ENCODE measurements around the gene P4HTM. TPM values are rescaled to one million over a fixed set of nuclear protein-coding genes. Genes with fewer than 3 reads are reported as not detected.

Gene P4HTM
- total RNA-seq, 1 donor from 2014 or later, result 25.0 TPM

- H3K36me3 Mint-ChIP-seq (ENCODE audit: low read depth, unreplicated experiment), result peaks cover 12% of the 10 kb centered on the region
- no peaks in the 10 kb centered on the region for H3K9me3 Mint-ChIP-seq (ENCODE audit: unreplicated experiment)
- DNase-seq (ENCODE audit: low read depth) (no peak), FAIRE-seq (no peak)
- Histone ChIP-seq H2AFZ (ENCODE audit: low read depth, low read length) (peak overlapping the region; percentile 18), H3K27me3 (ENCODE audit: insufficient read depth, low read length) (no peaks in the 10 kb centered on the region), H3K36me3 (ENCODE audit: insufficient read depth, low read length) (peaks cover 31% of the 10 kb centered on the region), H3K4me2 (ENCODE audit: low read length) (peak overlapping the region; percentile 95), H3K9ac (ENCODE audit: low read length) (peak overlapping the region; percentile 95), H3K4me3 (ENCODE audit: insufficient read depth, low read depth, low read length) (peak overlapping the region; percentile 81), H3K79me2 (ENCODE audit: insufficient read depth, low read length) (peaks cover 74% of the 10 kb centered on the region), H3K9me3 (ENCODE audit: insufficient read depth, low read depth, low read length) (no peaks in the 10 kb centered on the region), H3K4me1 (ENCODE audit: insufficient read depth, low read length) (peaks cover 30% of the 10 kb centered on the region), H3K27ac (ENCODE audit: low read depth, low read length) (peak overlapping the region; percentile 94), H4K20me1 (ENCODE audit: insufficient read depth, low read length) (peaks cover 46% of the 10 kb centered on the region)
- no peaks in the 10 kb centered on the region for H3K27me3 Mint-ChIP-seq (ENCODE audit: low read depth, unreplicated experiment)
- peak overlapping the region; percentile 84 for H3K27ac Mint-ChIP-seq (ENCODE audit: unreplicated experiment)
- TF ChIP-seq EZH2 (IDR thresholded peaks at IDR 0.05; ENCODE audit: insufficient read depth, low read length), result no peak
- TF ChIP-seq, protein P1, sequence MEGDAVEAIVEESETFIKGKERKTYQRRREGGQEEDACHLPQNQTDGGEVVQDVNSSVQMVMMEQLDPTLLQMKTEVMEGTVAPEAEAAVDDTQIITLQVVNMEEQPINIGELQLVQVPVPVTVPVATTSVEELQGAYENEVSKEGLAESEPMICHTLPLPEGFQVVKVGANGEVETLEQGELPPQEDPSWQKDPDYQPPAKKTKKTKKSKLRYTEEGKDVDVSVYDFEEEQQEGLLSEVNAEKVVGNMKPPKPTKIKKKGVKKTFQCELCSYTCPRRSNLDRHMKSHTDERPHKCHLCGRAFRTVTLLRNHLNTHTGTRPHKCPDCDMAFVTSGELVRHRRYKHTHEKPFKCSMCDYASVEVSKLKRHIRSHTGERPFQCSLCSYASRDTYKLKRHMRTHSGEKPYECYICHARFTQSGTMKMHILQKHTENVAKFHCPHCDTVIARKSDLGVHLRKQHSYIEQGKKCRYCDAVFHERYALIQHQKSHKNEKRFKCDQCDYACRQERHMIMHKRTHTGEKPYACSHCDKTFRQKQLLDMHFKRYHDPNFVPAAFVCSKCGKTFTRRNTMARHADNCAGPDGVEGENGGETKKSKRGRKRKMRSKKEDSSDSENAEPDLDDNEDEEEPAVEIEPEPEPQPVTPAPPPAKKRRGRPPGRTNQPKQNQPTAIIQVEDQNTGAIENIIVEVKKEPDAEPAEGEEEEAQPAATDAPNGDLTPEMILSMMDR (IDR thresholded peaks at IDR 0.05; ENCODE audit: insufficient read depth, low read depth, low read length), result no peak
- peak overlapping the region; percentile 93 for H3K4me3 Mint-ChIP-seq (ENCODE audit: unreplicated experiment)
- H3K4me1 Mint-ChIP-seq (ENCODE audit: low read depth, unreplicated experiment), result peaks cover 18% of the 10 kb centered on the region
Observed at GRCh38 chr3:49020330-49021212, 30.5 kb downstream of the P4HTM start.

GRCh38 chr3:49021213-49021812 is 31.3 kb downstream of the P4HTM start:
- H3K36me3 ChIP-seq (ENCODE audit: insufficient read depth, low read length), result peaks cover 29% of the 10 kb centered on the region
- H3K79me2 ChIP-seq (ENCODE audit: insufficient read depth, low read length), result peaks cover 74% of the 10 kb centered on the region
- H2AFZ ChIP-seq (ENCODE audit: low read depth, low read length), result peak overlapping the region; percentile 74
- FAIRE-seq, result no peak
- H4K20me1 ChIP-seq (ENCODE audit: insufficient read depth, low read length), result peaks cover 46% of the 10 kb centered on the region
- Mint-ChIP-seq H3K4me3 (ENCODE audit: unreplicated experiment) (peak overlapping the region; percentile 93), H3K27me3 (ENCODE audit: low read depth, unreplicated experiment) (no peaks in the 10 kb centered on the region), H3K9me3 (ENCODE audit: unreplicated experiment) (no peaks in the 10 kb centered on the region), H3K27ac (ENCODE audit: unreplicated experiment) (peak overlapping the region; percentile 91), H3K36me3 (ENCODE audit: low read depth, unreplicated experiment) (peaks cover 13% of the 10 kb centered on the region), H3K4me1 (ENCODE audit: low read depth, unreplicated experiment) (peaks cover 18% of the 10 kb centered on the region)
- H3K4me2 ChIP-seq (ENCODE audit: low read length), result peak overlapping the region; percentile 95
- TF ChIP-seq, protein P1 (IDR thresholded peaks at IDR 0.05; ENCODE audit: insufficient read depth, low read depth, low read length), result no peak
- H3K4me1 ChIP-seq (ENCODE audit: insufficient read depth, low read length), result peaks cover 30% of the 10 kb centered on the region
- H3K27me3 ChIP-seq (ENCODE audit: insufficient read depth, low read length), result no peaks in the 10 kb centered on the region
- H3K27ac ChIP-seq (ENCODE audit: low read depth, low read length), result peak overlapping the region; percentile 94
- peak overlapping the region; percentile 81 for H3K4me3 ChIP-seq (ENCODE audit: insufficient read depth, low read depth, low read length)
- H3K9ac ChIP-seq (ENCODE audit: low read length), result peak overlapping the region; percentile 95
- no peaks in the 10 kb centered on the region for H3K9me3 ChIP-seq (ENCODE audit: insufficient read depth, low read depth, low read length)
- peak; percentile 86 for DNase-seq (ENCODE audit: low read depth)
